Suprapubic skin (tissue), 4 donors: ENCODE data around the gene DNAJC15. TPM values are rescaled to one million over a fixed set of nuclear protein-coding genes. Genes with fewer than 3 reads are reported as not detected.
"Not testable (repeated sequence)": the region's sequence is repeated elsewhere in the genome, so short reads cannot be mapped to it uniquely, and the experiment has no call there.

Source experiments
- DNase-seq, 2 donors: peaks; one replicate each; pipeline ENCODE4 v3.0.0-alpha.2; 2019; ENCODE audit warnings: low spot score in 2 of 2
- H3K27ac ChIP-seq: fragments of 200-600 bp; sonication (generic); one replicate; pipeline ENCODE4 v1.5.1; 2019
- H3K27me3 ChIP-seq: fragments of 200-600 bp; sonication (generic); one replicate; pipeline ENCODE4 v1.5.1; 2019
- H3K36me3 ChIP-seq: fragments of 200-600 bp; sonication (generic); one replicate; pipeline ENCODE4 v1.5.1; 2019
- H3K4me1 ChIP-seq: fragments of 200-600 bp; sonication (generic); one replicate; pipeline ENCODE4 v1.5.1; 2019
- H3K4me3 ChIP-seq: fragments of 200-600 bp; sonication (generic); one replicate; pipeline ENCODE4 v1.5.1; 2019; ENCODE audit warnings: mild to moderate bottlenecking
- H3K9me3 ChIP-seq: fragments of 200-600 bp; sonication (generic); one replicate; pipeline ENCODE4 v1.5.1; 2019
- CTCF ChIP-seq, 2 donors: fragments of 200-600 bp in 1 of 2; fragments of 450-650 bp in 1 of 2; sonication (generic) in 1 of 2; IDR thresholded peaks; one replicate each; pipeline ENCODE4 v1.5.1; 2016 to 2019; ENCODE audit warnings: antibody characterized with exemption in 2 of 2, mild to moderate bottlenecking in 1 of 2, moderate library complexity in 1 of 2
- EP300 ChIP-seq: sonication (generic); formaldehyde crosslinking; IDR thresholded peaks from one replicate; pipeline ENCODE4 v1.6.1; 2017; ENCODE audit warnings: antibody characterized with exemption
- POLR2A ChIP-seq, 2 donors: fragments of 450-650 bp; IDR thresholded peaks; one replicate each; pipeline ENCODE4 v1.6.1; 2017; ENCODE audit warnings: antibody characterized with exemption in 2 of 2, mild to moderate bottlenecking in 2 of 2, moderate library complexity in 2 of 2
- POLR2AphosphoS5 ChIP-seq, 3 donors: sonication (generic); formaldehyde crosslinking; IDR thresholded peaks; one replicate each; pipeline ENCODE4 v1.6.1; 2017; ENCODE audit warnings: antibody characterized with exemption in 3 of 3
- whole genome bisulfite sequencing: methylation state at CpG from one replicate; pipeline ENCODE4 v1.1.5; 2018; 5-methylcytosine and 5-hydroxymethylcytosine counted together
- total RNA-seq, 4 donors: library from RNA; depleted of rRNA; stranded (reverse); fragments of >200 nt; gene quantifications; one replicate each; pipeline ENCODE4 v1.1.0, GENCODE V29; 2016

DNAJC15 gene
- total RNA-seq, 4 donors from 2014 or later = 5.6 to 10.9 (median 8.0) TPM

- peaks cover 41% of the 10 kb centered on the region for H3K4me1 ChIP-seq
- H3K27ac ChIP-seq = no peak overlapping the region
- TF ChIP-seq EP300 (no peak), POLR2A (IDR thresholded peaks at IDR 0.05) (no peak), CTCF (IDR thresholded peaks at IDR 0.05) (no peak), POLR2AphosphoS5 (IDR thresholded peaks at IDR 0.05) (no peak)
- WGBS = 83% methylated on average over 3 of the region's 3 CpGs
- H3K4me3 ChIP-seq = no peak overlapping the region
- no peak for DNase-seq
- no peaks in the 10 kb centered on the region for H3K27me3 ChIP-seq
- no peaks in the 10 kb centered on the region for H3K36me3 ChIP-seq
- H3K9me3 ChIP-seq = no peaks in the 10 kb centered on the region
Observed at GRCh38 chr13:43057653-43058317, 34.4 kb downstream of the DNAJC15 start.

- no peak for TF ChIP-seq POLR2A (IDR thresholded peaks at IDR 0.05)
- no peak for TF ChIP-seq EP300
- TF ChIP-seq POLR2AphosphoS5 (IDR thresholded peaks at IDR 0.05) = no peak
- TF ChIP-seq CTCF (IDR thresholded peaks at IDR 0.05) = no peak
- no peaks in the 10 kb centered on the region for H3K9me3 ChIP-seq
- DNase-seq = no peak
- no peak overlapping the region for H3K27ac ChIP-seq
- H3K36me3 ChIP-seq = no peaks in the 10 kb centered on the region
- H3K4me1 ChIP-seq = peaks cover 41% of the 10 kb centered on the region
- WGBS = 19% methylated on average over 1 of the region's 1 CpG
- H3K27me3 ChIP-seq = no peaks in the 10 kb centered on the region
- no peak overlapping the region for H3K4me3 ChIP-seq
Observed at GRCh38 chr13:43058318-43058674, 34.9 kb downstream of the DNAJC15 start.

- no peak for DNase-seq
- Histone ChIP-seq H3K27ac (no peak overlapping the region), H3K36me3 (no peaks in the 10 kb centered on the region), H3K27me3 (no peaks in the 10 kb centered on the region), H3K4me3 (no peak overlapping the region), H3K9me3 (no peaks in the 10 kb centered on the region), H3K4me1 (peaks cover 41% of the 10 kb centered on the region)
- TF ChIP-seq POLR2AphosphoS5 (IDR thresholded peaks at IDR 0.05) = no peak
- TF ChIP-seq POLR2A (IDR thresholded peaks at IDR 0.05) = no peak
- no peak for TF ChIP-seq EP300
- TF ChIP-seq CTCF (IDR thresholded peaks at IDR 0.05) = no peak
- WGBS = 75% methylated on average over 6 of the region's 6 CpGs
Observed at GRCh38 chr13:43058831-43059230, 35.4 kb downstream of the DNAJC15 start.

GRCh38 chr13:43059779-43060178, 36.4 kb downstream of the DNAJC15 start:
- not testable (repeated sequence) for H3K4me3 ChIP-seq, H3K9me3 ChIP-seq, H3K27ac ChIP-seq, H3K27me3 ChIP-seq, DNase-seq, H3K36me3 ChIP-seq
- WGBS = 95% methylated on average over 7 of the region's 7 CpGs
- peaks cover 34% of the 10 kb centered on the region for H3K4me1 ChIP-seq

GRCh38 chr13:43060806-43061205, 37.4 kb downstream of the DNAJC15 start:
- H3K4me3 ChIP-seq, H3K27me3 ChIP-seq, H3K27ac ChIP-seq, H3K36me3 ChIP-seq, H3K9me3 ChIP-seq, DNase-seq: not testable (repeated sequence)
- H3K4me1 ChIP-seq = peaks cover 24% of the 10 kb centered on the region
- 77% methylated on average over 4 of the region's 4 CpGs for WGBS

GRCh38 chr13:43061496-43062280, 38.3 kb downstream of the DNAJC15 start:
- no peak for TF ChIP-seq POLR2A (IDR thresholded peaks at IDR 0.05)
- no peak for TF ChIP-seq EP300
- TF ChIP-seq POLR2AphosphoS5 (IDR thresholded peaks at IDR 0.05) = no peak
- no peak for TF ChIP-seq CTCF (IDR thresholded peaks at IDR 0.05)
- no peak for DNase-seq

More at GRCh38 chr13:43061496-43062280, 38.3 kb downstream of the DNAJC15 start:
- Histone ChIP-seq H3K4me3 (no peak overlapping the region), H3K4me1 (peaks cover 18% of the 10 kb centered on the region), H3K36me3 (peaks cover 3% of the 10 kb centered on the region), H3K27ac (no peak overlapping the region), H3K27me3 (no peaks in the 10 kb centered on the region), H3K9me3 (no peaks in the 10 kb centered on the region)
- WGBS = 86% methylated on average over 5 of the region's 5 CpGs
